ENCODE measurements around the gene RB1.
"Not testable (repeated sequence)": the region's sequence is repeated elsewhere in the genome, so short reads cannot be mapped to it uniquely, and the experiment has no call there.

Gene RB1

DNA sequence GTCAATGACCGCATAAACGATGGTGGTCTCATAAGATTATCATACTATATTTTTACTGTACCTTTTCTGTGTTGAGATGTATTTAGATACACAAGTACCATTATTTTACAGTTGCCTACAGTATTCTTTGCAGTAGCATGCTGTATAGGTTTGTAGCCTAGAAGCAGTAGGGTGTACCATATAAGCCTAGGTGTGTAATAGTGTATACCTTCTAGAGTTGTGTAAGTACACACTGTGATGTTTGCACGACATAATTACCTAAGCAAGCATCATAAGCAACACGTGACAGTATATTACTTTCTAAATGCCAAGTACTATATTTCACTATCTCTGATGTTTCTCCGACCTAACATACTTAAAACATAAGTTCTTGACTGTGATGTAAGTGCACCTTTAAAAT lies 106.6 kb downstream of the RB1 start:
- no peak for DNase-seq (ENCODE audit: low read depth in 3 of 3)

DNA sequence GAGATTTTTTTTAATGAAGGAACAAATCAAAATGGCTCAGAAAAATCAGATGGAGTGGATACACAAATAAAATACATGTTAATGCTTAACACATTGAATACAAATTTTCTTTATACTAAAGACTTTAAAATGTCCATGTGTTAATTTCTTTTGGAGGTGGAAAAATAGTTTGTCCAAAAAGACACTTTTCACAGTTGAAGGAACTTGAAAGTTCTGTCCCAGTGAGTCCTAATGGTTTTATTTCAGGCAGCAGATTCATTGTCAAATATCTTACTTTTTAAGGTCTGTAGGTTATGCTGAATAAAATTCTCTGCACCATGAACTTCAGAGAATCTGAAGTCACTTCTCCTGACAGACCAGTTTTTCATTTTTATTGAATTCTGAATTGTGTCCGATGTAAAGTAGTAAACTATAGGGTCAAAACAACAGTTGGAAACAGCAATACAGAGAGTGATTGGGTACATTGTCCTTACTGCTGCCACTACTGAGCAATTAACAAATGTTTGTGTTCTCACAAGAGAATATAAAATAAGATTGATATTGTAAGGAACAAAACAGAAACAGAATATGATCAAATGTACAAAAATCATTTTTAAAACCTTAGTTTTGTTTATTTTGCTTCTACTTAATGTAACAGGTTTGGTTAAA lies 107.7 kb downstream of the RB1 start:
- DNase-seq (ENCODE audit: low read depth in 3 of 3): no peak

DNA sequence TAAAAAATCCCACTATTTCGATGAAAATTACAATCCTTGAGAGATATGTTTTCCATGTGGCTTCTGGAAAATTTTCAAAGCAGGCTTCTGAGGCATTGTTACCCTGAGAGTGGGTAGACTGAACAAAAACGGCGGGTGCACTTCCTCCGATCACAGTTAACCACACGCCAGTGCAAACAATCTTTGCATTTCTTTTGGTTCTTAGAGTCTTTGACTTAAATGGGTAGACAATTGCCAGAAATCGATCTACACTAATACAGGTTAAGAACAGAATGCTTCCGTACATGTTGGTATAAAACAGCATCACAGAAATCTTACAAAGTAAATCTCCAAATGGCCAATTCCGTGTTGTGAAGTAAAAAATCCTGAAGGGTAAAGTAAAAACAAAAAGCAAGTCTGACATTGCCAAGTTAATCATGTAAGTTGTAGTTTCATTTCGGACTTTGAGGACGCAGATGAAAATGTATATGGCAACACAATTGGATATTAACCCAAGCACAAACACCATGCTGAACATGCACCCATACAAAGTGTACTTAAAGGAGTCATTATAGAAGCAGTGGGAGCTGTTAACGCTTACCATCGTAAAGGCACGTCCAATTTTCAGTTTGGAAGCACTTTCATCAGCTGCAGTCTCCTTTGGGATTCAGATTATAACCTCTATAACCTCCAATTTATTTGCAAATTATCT lies 108.4 kb downstream of the RB1 start:
- no peak for DNase-seq (ENCODE audit: low read depth in 3 of 3)

DNA sequence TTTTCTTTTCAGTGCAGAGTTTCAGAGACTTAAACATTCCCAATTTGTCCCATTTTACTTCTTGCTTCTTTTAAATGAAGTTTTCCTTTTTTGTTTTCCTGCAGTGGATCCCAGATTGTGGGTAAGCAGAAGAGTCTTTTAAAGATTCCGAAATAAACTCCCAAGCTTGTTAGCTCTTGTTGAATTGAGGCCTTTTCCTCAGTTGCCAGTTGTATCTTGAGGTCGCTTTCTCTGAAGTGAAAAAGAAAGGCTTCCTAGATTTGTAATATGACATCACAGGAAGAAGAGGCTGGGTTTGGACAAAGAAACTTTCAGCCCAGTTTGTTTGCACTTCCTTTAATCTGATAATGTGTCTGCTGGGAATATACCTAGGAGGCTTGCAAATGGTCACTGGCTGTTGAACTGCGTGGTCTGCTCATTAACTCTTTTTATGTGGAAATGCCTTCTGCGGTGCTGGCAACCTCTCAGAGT lies 109.4 kb downstream of the RB1 start, which contains the start of gene LPAR6:
Gene LPAR6 (minus strand): TSS at position 233 of the 471 bp plus-strand sequence. CDS start 690 bp downstream, outside the sequence.
- DNase-seq (ENCODE audit: low read depth in 3 of 3): no peak

DNA sequence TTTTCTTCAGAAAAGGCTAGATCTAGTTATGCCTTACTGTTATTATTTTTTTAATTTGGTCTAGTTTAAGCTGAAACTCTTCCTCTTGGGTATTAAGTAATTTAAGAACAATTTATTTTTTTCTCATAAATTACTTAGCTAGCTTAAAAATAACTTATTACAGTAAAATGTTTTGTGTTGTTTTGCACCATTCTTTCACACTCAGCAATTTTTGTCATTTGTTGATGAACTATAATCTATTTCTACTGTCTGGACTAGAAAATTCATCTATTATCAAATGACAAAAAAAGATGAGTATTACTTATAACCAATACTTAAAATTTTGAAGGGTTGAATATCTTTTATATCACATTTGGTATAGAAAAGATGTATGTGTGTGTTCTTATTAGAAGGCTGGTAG lies 111.0 kb downstream of the RB1 start:
- no peak for DNase-seq (ENCODE audit: low read depth in 3 of 3)

DNA sequence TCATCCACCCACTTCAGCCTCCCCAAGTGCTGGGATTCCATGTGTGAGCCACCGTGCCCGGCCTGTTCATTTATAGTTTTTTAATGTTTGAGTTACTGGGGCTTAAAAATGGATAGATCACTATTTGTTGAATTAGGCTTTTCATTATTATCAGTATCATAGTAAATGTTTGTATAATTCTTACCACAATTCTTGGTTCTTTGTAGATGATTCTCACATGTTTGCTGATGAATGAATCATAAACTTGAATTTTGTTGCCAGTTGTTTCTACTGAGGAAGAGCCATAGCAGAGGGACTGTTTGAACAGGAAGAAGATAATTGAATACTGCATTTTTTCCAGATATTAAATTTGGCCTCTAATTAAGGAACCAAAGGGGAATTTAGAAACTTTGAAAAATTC lies 112.0 kb downstream of the RB1 start:
- DNase-seq (ENCODE audit: low read depth in 3 of 3): no peak

DNA sequence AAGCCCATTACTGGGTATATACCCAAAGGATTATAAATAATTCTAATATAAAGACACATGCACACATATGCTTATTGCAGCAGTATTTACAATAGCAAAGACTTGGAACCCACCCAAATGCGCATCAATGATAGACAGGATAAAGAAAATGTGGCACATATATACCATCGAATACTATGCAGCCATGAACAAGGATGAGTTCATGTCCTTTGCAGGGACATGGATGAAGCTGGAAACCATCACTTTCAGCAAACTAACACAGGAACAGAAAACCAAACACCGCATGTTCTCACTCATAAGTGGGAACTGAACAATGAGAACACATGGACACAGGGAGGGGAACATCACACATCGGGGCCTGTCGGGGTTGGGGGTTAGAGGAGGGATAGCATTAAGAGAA lies 118.5 kb downstream of the RB1 start:
- DNase-seq (ENCODE audit: low read depth in 3 of 3): not testable (repeated sequence)

DNA sequence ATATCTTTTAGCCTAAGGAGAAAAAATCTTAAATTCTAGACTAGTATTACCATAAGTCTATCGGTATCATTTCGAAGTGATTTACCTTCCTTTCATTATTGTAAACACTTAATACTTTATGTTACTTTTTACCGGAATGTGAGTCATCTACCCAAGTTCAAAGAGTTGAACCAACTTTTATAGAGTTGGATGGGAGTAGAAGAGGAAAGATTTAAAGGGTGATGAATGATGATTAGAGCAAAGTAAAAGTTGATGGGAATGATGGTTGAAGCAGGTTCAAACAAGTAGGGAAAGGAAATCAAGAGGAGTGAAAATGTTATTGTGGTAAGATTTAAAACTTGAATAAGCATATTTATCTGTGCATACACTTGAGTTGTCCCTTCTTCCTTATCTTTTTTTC lies 120.7 kb downstream of the RB1 start:
- DNase-seq (ENCODE audit: low read depth in 3 of 3): no peak

DNA sequence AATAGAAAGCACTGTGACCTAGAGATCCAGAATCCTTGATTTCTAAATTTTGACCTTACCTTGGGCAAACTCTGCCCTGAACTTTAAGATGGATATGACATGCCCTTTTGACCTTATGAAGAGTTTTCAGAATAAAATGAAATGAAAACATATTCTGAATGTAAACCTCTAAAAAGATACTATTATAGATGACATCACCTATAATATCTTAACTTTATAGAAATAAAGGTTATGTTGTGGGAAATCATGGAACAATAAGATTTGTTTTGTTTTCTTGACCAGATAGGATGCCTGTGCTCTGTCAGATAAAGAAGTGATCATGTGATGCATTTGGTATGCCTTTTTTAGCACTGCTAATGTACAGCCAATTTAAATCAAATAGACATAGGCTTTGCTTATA lies 122.5 kb downstream of the RB1 start:
- no peak for DNase-seq (ENCODE audit: low read depth in 3 of 3)

DNA sequence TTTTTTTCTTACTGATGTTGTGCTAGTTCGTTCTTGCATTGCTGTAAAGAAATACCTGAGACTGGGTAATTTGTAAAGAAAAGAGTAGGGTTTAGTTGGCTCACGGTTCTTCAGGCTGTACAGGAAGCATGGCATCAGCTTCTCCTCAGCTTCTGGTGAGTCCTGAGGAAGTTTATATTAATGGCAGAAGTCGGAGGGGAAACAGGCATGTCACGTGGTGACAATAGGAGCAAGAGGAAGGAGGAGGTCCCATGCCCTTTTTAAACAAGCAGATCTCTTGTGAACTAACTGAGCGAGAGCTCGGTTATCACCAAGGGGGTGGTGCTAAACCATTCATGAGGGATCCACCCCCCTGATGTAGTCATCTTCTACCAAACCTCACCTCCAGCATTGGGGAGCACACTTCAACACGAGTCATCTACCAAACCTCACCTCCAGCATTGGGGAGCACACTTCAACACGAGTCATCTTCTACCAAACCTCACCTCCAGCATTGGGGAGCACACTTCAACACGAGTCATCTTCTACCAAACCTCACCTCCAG lies 123.3 kb downstream of the RB1 start:
- not testable (repeated sequence) for DNase-seq (ENCODE audit: low read depth in 3 of 3)

DNA sequence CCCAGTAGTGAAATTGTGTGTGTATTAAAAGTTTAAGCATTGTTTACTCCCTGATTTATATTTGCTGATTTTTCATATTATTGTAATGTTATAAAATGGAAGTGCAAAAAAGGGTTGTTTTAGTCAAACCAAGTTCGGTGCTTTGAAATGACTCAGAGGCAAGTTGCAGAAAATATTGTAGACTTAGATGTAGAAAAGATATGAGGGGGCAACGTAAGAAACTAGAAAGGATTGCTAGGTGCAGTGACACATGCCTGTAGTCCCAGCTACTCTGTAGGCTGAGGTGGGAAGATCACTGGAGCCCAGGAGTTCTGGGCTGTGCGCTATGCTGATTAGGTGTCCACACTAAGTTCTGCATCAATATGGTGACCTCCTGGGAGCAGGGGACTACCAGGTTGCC lies 125.5 kb downstream of the RB1 start:
- no peak for DNase-seq (ENCODE audit: low read depth in 3 of 3)

DNA sequence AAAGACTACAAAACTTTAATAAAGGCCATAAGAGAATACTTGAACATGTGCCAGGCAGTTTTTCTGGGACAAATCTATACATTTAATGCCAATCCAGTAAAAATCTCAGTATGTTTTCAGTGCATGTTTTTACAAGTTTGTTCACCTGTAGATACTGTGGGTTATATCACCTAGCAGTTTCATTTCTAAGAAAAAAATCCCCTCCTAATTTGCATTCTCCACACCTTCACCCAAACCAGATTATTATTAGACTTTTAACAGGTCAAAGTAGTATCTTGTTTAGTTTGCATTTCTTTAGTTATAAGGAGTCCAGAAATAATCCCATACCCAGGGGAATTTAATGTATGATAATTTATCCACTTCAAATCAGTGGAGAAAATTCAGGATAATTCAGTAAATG lies 126.3 kb downstream of the RB1 start:
- DNase-seq (ENCODE audit: low read depth in 3 of 3): no peak

DNA sequence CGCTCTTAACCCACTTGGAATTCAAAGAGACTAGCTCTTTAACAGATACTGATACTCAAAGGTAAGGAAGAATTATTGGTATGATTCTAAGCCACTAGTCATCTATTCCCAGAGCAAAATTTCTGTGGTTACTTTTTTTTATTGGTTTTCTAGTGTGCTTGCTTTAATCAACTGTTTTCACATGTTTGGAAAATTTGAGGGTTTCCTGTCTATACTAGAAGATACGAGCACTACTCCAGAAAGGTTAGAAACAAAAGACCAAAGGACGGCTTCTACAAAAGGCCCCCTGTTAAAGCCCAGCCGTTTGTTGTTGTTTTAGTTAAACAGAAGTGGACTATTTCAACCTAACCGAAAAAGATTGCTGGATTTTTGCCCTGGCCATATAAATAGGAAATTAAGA lies 127.9 kb downstream of the RB1 start:
- DNase-seq (ENCODE audit: low read depth in 3 of 3): no peak

DNA sequence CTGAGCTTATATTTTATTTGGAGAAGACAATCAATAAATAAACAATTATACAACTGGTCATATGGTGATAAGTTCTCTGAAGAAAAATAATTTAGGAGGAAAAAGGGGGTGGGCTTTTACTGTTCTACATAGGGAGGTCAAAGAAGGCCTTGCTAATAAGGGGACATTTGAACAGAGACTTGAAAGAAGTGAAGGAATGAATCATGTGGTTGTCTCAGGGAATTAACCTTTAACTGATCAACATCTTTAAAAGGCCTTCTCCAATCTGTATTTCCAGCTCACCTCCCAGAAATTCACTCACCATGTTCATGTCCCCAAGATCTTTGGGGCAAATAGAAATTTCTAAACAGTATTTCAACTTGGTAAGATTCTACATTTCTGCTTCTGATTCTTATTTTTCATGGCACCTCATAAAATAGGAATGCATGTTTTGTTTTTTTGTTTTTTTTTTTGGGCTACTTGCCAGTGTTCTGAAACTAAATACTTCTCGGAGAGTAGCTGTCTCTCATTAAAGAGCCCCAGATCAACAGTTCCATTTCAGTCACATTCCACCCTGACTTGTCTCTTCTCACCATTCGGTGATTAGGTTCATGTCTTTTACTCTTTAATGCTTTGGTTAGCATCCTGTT lies 128.6 kb downstream of the RB1 start:
- DNase-seq (ENCODE audit: low read depth in 3 of 3): no peak

DNA sequence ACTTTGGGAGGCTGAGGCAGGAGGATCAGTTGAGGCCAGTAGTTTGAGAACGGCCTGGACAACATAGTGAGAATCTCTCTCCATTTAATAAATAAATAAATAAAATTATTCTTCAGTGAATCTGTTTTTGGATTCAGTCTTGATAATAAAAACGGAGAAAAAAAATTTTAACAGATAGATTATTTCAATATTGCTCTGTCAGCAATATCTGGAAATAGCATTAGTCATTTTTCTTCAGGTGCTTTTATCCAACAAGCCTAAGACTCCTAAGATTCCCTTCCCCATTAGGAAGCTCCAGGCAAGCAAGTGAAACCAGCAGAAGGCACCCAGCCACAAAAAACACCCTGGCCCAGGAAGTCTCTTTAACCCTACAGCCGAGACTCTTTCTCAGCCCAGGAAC lies 130.6 kb downstream of the RB1 start:
- no peak for DNase-seq (ENCODE audit: low read depth in 3 of 3)

DNA sequence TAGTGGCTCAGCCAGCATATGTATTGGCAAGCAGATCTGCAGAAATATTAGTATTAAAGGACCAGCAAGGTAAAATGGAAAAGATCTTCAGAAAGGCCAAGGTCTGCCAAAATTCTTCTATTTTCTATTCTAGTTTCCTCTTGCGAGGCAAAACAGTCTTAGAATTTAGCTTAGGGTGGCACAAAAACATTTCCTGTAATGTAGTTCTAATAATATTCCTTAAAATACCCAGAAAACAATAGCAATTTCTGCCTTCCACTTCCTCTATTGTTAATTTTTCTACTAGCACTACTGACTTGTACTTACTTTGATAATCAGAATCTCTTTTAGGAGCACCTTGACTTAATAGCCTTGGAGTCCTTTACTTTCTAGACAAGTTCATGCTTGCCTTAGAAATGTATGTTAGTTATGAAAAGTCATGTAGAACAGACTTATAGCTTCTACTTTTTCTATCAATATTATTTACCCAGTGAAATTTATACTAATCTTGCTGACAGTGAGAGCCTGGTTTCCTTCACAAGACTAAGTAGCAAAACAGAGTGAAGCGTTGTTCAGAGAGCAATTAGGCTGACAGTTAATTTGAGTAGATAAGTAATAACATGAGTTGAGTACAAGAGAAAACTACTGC lies 133.2 kb downstream of the RB1 start:
- no peak for DNase-seq (ENCODE audit: low read depth in 3 of 3)

DNA sequence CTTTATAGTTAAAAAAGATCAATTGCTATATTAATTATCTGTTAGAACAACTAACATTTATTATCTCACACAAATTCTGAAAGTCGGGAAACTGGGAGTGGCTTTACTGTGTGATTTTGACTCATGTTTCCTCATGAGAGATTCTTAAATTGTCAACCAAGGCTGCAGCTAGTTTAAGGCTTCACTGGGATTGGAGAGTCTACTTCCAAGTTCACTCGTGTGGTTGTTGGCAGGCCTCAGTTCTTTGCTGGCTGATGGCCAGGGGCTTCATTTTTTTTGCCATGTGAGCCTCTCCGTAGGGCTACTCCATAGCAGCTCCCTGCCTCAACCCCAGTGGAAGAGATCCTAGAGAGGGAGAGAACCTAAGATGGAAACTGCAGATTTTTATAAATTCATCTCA lies 133.8 kb downstream of the RB1 start:
- DNase-seq (ENCODE audit: low read depth in 3 of 3): no peak

DNA sequence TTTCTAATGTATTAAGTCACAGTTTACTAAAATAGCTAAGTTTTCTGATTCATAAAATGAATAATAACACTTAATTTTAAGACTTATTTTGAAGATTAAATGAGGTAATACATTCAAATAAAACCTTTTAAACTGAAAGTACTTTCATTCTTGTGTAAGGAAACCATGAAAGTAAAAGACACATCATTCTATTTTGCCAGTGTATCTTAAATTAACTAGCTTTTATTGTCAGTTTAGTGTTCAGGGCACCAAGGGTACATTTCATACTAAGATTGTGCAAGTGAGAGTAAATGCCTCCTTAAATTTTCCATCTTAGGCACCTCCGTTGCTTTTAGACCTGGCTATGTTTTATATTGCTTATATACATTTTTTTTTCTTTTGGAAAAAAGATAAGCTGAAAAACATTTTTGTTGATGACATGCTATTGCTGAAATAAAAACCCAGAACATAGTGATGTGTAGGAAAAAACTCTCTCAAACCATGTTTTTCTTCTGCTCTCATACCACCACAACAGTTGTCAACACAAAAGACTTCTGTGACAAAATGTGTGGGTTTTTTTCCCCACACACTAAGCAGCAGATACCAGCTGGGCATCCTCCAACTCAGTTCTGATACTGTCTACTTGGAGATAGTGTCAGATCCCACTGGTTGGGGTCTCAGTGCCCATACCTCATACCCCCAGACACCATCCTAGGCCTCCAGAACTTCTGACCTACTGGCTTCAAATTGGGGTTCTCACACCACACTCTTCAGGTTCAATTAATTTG lies 140.1 kb downstream of the RB1 start:
- DNase-seq (ENCODE audit: low read depth in 3 of 3): no peak

DNA sequence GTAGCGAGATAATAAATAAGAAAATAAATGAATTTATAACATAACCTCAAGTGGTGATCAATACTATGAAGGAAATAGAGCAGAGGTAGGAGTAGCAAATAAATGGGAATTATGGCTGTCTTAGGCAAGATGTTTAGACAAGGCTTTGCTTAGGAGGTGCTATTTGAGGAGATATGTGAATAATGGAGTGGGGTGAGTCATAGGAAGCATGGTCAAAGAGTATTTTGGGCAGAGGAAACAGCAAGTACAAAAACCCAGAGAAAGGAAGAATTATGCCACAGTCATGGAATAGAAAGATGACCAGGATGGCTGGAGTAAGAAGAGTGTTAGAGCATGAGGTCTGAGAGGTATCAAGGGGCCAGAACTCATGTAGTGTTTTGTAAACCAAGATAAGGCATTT lies 142.9 kb downstream of the RB1 start:
- DNase-seq (ENCODE audit: low read depth in 3 of 3): no peak

DNA sequence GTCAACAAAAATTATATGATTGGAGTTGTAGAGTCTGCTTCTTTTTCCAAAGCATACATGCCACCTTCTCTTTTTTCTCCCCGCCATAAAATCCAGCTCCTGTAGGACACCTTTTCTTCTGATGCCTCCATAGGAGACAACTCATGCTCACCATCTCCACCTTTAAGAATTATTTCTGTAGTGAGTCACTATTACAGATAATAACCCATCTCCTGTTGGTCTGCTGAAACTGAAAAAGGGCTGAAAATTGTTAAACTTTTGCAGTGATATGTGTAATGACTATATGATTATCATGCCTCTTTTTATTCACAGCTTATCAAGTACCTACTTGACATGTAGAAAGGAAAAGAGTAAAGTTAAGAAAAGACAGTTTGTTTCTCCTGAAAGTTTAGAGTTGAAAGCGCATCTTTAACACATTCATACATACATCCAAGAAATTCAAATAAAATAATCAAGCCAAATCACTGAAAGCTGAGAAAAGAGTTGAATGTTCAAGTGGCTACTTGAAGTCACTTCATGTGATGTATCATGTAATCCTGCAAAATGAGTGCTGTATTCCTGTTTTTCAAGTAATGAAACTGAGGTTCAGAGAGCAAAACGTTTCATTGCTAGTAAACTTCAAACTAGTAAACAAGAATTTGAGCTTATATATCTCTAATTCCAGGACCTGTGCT lies 144.9 kb downstream of the RB1 start:
- DNase-seq (ENCODE audit: low read depth in 3 of 3): no peak

Measured in stimulated activated CD4-positive, alpha-beta T cell treated with anti-CD3 and anti-CD28 coated beads, TNF-alpha, amount 100 ng/mL, for 24 hours (primary cell).